ENCODE data around the gene CSF3R.
"Not testable (repeated sequence)": the region's sequence is repeated elsewhere in the genome, so short reads cannot be mapped to it uniquely, and the experiment has no call there.

Gene CSF3R

GRCh38 chr1:36511804-36512798 is 29.4 kb upstream of the CSF3R start:
- TF ChIP-seq ZFX (IDR thresholded peaks at IDR 0.05), result no peak
- no peak for TF ChIP-seq CTCF (conservative IDR thresholded peaks at IDR 0.05)
- H3K27ac ChIP-seq, result no peak overlapping the region

- not testable (repeated sequence) for H3K27ac ChIP-seq
These were observed 28.5 kb upstream of the CSF3R start for GRCh38 chr1:36511220-36511619.

GRCh38 chr1:36510418-36510817 is 27.7 kb upstream of the CSF3R start:
- no peak for TF ChIP-seq ZFX (IDR thresholded peaks at IDR 0.05)
- no peak for TF ChIP-seq CTCF (conservative IDR thresholded peaks at IDR 0.05)
- H3K27ac ChIP-seq, result no peak overlapping the region

- no peak overlapping the region for H3K27ac ChIP-seq
- TF ChIP-seq ZFX (IDR thresholded peaks at IDR 0.05) (no peak), CTCF (conservative IDR thresholded peaks at IDR 0.05) (no peak)
These were observed 25.5 kb upstream of the CSF3R start for GRCh38 chr1:36508257-36508656.

- no peak overlapping the region for H3K27ac ChIP-seq
- TF ChIP-seq CTCF (conservative IDR thresholded peaks at IDR 0.05) (no peak), ZFX (IDR thresholded peaks at IDR 0.05) (no peak)
These were observed 23.7 kb upstream of the CSF3R start for GRCh38 chr1:36506276-36506920.

- H3K27ac ChIP-seq, result no peak overlapping the region
- TF ChIP-seq CTCF (conservative IDR thresholded peaks at IDR 0.05) (no peak), ZFX (IDR thresholded peaks at IDR 0.05) (no peak)
These were observed 21.0 kb upstream of the CSF3R start for GRCh38 chr1:36503733-36504132.

GRCh38 chr1:36503159-36503558 is 20.4 kb upstream of the CSF3R start:
- no peak overlapping the region for H3K27ac ChIP-seq
- TF ChIP-seq CTCF (conservative IDR thresholded peaks at IDR 0.05) (no peak), ZFX (IDR thresholded peaks at IDR 0.05) (no peak)
